Middle frontal gyrus (tissue), 1 donor: Measurements from ENCODE around the gene SCNN1B.
"Not testable (repeated sequence)": the region's sequence is repeated elsewhere in the genome, so short reads cannot be mapped to it uniquely, and the experiment has no call there.

Experiments used
- DNase-seq: peaks from one replicate; pipeline ENCODE4 v3.0.0-alpha.2; 2015; ENCODE audit warnings: low spot score; ENCODE audit errors: extremely low spot score

SCNN1B gene

GRCh38 chr16:23288726-23289512, 13.2 kb upstream of the SCNN1B start:
- DNase-seq, result no peak

- DNase-seq, result no peak
Measured at GRCh38 chr16:23290189-23291062, 11.7 kb upstream of the SCNN1B start.

- no peak for DNase-seq
Measured at GRCh38 chr16:23293016-23293415, 9.1 kb upstream of the SCNN1B start.

GRCh38 chr16:23294260-23294659, 7.8 kb upstream of the SCNN1B start:
- no peak for DNase-seq

GRCh38 chr16:23296994-23297393, 5.1 kb upstream of the SCNN1B start:
- no peak for DNase-seq

GRCh38 chr16:23298290-23298915, 3.7 kb upstream of the SCNN1B start:
- no peak for DNase-seq

GRCh38 chr16:23299815-23300214, 2.3 kb upstream of the SCNN1B start:
- DNase-seq, result not testable (repeated sequence)

- DNase-seq, result no peak
Measured at GRCh38 chr16:23301251-23302044, 654 bp upstream of the SCNN1B start.

- no peak for DNase-seq
Measured at GRCh38 chr16:23303685-23304084, 1.6 kb downstream of the SCNN1B start.

GRCh38 chr16:23304620-23305019, 2.5 kb downstream of the SCNN1B start:
- no peak for DNase-seq

- DNase-seq, result no peak
Measured at GRCh38 chr16:23306199-23307100, 4.3 kb downstream of the SCNN1B start.

- no peak for DNase-seq
Measured at GRCh38 chr16:23310217-23310616, 8.1 kb downstream of the SCNN1B start.

GRCh38 chr16:23310744-23311143, 8.6 kb downstream of the SCNN1B start:
- DNase-seq, result no peak

GRCh38 chr16:23316232-23316631, 14.1 kb downstream of the SCNN1B start:
- DNase-seq, result no peak

GRCh38 chr16:23316634-23317265, 14.6 kb downstream of the SCNN1B start:
- DNase-seq, result no peak

GRCh38 chr16:23317266-23317661, 15.2 kb downstream of the SCNN1B start:
- DNase-seq, result no peak

GRCh38 chr16:23317751-23318150, 15.6 kb downstream of the SCNN1B start:
- no peak for DNase-seq

GRCh38 chr16:23318639-23319038, 16.5 kb downstream of the SCNN1B start:
- no peak for DNase-seq

- no peak for DNase-seq
Measured at GRCh38 chr16:23319861-23320615, 17.9 kb downstream of the SCNN1B start.
